Measurements from ENCODE around the gene ARHGAP31. TPM values are rescaled to one million over a fixed set of nuclear protein-coding genes. Genes with fewer than 3 reads are reported as not detected.

The ARHGAP31 gene
- total and polyA plus RNA-seq, 10 donors: 2.0 to 38.0 (median 25.3) TPM

- H3K36me3 ChIP-seq: no peaks in the 10 kb centered on the region
- no peak overlapping the region for H3K4me3 ChIP-seq
- peaks cover 0 to 4% (median 3%) of the 10 kb centered on the region in 8 donors for H3K9me3 ChIP-seq
- TF ChIP-seq CTCF (IDR thresholded peaks at IDR 0.05 in 8 of 11, conservative IDR thresholded peaks at IDR 0.05 in 3 of 11) (no peak), POLR2A (IDR thresholded peaks at IDR 0.05) (no peak), POLR2AphosphoS5 (IDR thresholded peaks at IDR 0.05) (no peak)
- H3K4me1 ChIP-seq: peaks cover 0 to 20% (median 0%) of the 10 kb centered on the region in 6 donors
- DNase-seq: no peak
- no peaks in the 10 kb centered on the region for H3K27me3 ChIP-seq (replicated peaks in 1 of 7)
- H3K27ac ChIP-seq: no peak overlapping the region
- WGBS, 5 donors: 82 to 94% (median 89%) methylated on average over 5 of the region's 5 CpGs
- intact Hi-C loops (cut with DNase I; ENCODE audit: low total_unique reads): loop anchor here (5.0 to 10.0 kb wide), 2 partner anchors 78 to 406 kb away; no protein-coding TSS in a partner anchor
Measured at GRCh38 chr3:119276680-119277079, 17.5 kb upstream of the ARHGAP31 start.

- no peak for TF ChIP-seq POLR2A (IDR thresholded peaks at IDR 0.05)
- TF ChIP-seq POLR2AphosphoS5 (IDR thresholded peaks at IDR 0.05): peak in 2 of 3 donors; percentile 9 to 30
- peaks cover 0 to 26% (median 23%) of the 10 kb centered on the region in 8 donors for H3K9me3 ChIP-seq
- no peak overlapping the region for H3K4me3 ChIP-seq
- no peaks in the 10 kb centered on the region for H3K36me3 ChIP-seq
- intact Hi-C loops (cut with DNase I; ENCODE audit: low total_unique reads): loop anchor here (5.0 to 10.0 kb wide), 2 partner anchors 76 to 403 kb away; no protein-coding TSS in a partner anchor
- H3K27me3 ChIP-seq (replicated peaks in 1 of 7): no peaks in the 10 kb centered on the region
- DNase-seq: peak; percentile 66
- peak overlapping the region in 7 of 8 donors; percentile 38 to 75 (median 71) for H3K27ac ChIP-seq
- peaks cover 0 to 20% (median 0%) of the 10 kb centered on the region in 6 donors for H3K4me1 ChIP-seq
- WGBS, 5 donors: 62 to 77% (median 63%) methylated on average over 6 of the region's 6 CpGs
Measured at GRCh38 chr3:119279101-119279554, 15.1 kb upstream of the ARHGAP31 start.

DNA sequence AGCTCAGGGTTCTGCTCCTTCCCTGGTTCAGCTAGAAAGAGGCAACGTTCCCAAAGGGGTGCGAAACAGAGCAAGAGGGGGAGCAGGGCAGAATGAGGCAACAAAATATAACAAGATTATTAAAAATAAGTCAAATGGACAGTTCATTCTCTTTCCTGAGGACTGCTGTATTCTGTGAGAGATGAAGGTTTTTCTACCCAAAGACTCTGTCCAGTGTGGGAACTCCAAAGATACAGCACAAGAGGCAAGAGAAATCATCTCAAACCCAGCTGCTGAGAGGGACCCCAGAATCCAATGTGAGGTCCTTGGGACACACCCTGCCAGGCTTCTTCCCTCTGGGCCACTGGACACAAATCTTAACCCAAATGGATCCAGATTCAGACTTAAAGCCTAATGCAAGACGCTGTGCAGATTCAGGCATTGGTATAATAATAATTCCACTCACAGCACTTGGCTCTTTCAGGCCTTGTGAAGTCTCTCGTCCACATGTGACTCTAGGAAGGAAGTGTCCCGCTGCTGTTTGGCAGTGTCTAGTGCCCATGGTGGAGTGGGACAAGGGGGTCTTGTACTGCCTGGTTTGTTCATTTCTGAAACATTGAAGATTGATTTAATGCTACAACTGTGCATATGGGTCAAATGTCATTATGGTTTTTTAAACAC is 14.5 kb upstream of the ARHGAP31 start:
- 58 to 71% (median 65%) methylated on average over 5 of the region's 5 CpGs for WGBS, 5 donors
- peaks cover 0 to 26% (median 23%) of the 10 kb centered on the region in 8 donors for H3K9me3 ChIP-seq
- no peaks in the 10 kb centered on the region for H3K27me3 ChIP-seq (replicated peaks in 1 of 7)
- peaks cover 0 to 20% (median 0%) of the 10 kb centered on the region in 6 donors for H3K4me1 ChIP-seq
- H3K27ac ChIP-seq: peak overlapping the region; percentile 5 to 75 (median 68)
- H3K4me3 ChIP-seq: no peak overlapping the region
- H3K36me3 ChIP-seq: no peaks in the 10 kb centered on the region
- no peak for DNase-seq
- TF ChIP-seq POLR2AphosphoS5 (IDR thresholded peaks at IDR 0.05): no peak
- TF ChIP-seq POLR2A (IDR thresholded peaks at IDR 0.05): no peak
- no peak for TF ChIP-seq CTCF (IDR thresholded peaks at IDR 0.05 in 8 of 11, conservative IDR thresholded peaks at IDR 0.05 in 3 of 11)
- intact Hi-C loops (cut with DNase I; ENCODE audit: low total_unique reads): loop anchor here (5.0 to 10.0 kb wide), 2 partner anchors 75 to 403 kb away; no protein-coding TSS in a partner anchor

GRCh38 chr3:119288669-119289403 is 5.3 kb upstream of the ARHGAP31 start:
- TF ChIP-seq CTCF (IDR thresholded peaks at IDR 0.05 in 8 of 11, conservative IDR thresholded peaks at IDR 0.05 in 3 of 11) (no peak), POLR2A (IDR thresholded peaks at IDR 0.05) (no peak), POLR2AphosphoS5 (IDR thresholded peaks at IDR 0.05) (no peak)
- Histone ChIP-seq H3K4me3 (no peak overlapping the region), H3K27me3 (replicated peaks in 1 of 7) (no peaks in the 10 kb centered on the region), H3K27ac (no peak overlapping the region), H3K4me1 (peaks cover 6 to 18% (median 14%) of the 10 kb centered on the region in 6 donors), H3K36me3 (no peaks in the 10 kb centered on the region), H3K9me3 (peaks cover 0 to 26% (median 21%) of the 10 kb centered on the region in 8 donors)
- intact Hi-C loops (cut with DNase I; ENCODE audit: low total_unique reads): no loop called here
- 75 to 94% (median 84%) methylated on average over 2 to 3 of the region's 3 CpGs; no CpG with 5 or more reads in 1 of the 5 donors for WGBS, 5 donors
- DNase-seq: peak; percentile 42
